ENCODE results near the gene IGF2R.

DNA sequence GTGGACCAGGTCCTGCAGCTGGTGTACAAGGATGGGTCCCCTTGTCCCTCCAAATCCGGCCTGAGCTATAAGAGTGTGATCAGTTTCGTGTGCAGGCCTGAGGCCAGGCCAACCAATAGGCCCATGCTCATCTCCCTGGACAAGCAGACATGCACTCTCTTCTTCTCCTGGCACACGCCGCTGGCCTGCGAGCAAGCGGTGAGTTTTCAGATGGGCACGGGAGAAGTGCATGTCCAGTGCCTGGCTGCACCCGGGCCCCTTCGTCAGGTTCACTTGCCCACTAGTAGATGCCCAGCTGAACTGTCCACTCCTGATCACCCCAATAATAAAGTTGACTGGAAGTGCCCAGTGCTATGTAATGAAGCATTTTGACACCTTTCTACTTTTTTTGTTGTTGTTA, 104.4 kb downstream of the IGF2R start:
- TF ChIP-seq POLR2A (IDR thresholded peaks at IDR 0.05): no peak
- TF ChIP-seq, protein P1, sequence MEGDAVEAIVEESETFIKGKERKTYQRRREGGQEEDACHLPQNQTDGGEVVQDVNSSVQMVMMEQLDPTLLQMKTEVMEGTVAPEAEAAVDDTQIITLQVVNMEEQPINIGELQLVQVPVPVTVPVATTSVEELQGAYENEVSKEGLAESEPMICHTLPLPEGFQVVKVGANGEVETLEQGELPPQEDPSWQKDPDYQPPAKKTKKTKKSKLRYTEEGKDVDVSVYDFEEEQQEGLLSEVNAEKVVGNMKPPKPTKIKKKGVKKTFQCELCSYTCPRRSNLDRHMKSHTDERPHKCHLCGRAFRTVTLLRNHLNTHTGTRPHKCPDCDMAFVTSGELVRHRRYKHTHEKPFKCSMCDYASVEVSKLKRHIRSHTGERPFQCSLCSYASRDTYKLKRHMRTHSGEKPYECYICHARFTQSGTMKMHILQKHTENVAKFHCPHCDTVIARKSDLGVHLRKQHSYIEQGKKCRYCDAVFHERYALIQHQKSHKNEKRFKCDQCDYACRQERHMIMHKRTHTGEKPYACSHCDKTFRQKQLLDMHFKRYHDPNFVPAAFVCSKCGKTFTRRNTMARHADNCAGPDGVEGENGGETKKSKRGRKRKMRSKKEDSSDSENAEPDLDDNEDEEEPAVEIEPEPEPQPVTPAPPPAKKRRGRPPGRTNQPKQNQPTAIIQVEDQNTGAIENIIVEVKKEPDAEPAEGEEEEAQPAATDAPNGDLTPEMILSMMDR (IDR thresholded peaks at IDR 0.05): no peak

Data from lower leg skin (tissue), 3 donors.